NT2/D1 (cell line): ENCODE results near the gene SLC34A3.
A peak's percentile ranks its signal among the peaks of the same experiment; 100 is the strongest.
"Not testable (repeated sequence)": the region's sequence is repeated elsewhere in the genome, so short reads cannot be mapped to it uniquely, and the experiment has no call there.

ENCODE experiments used
- DNase-seq: peaks from one replicate; pipeline ENCODE4 v3.0.0-alpha.2; 2011; ENCODE audit warnings: low read depth, low spot score
- H3K27me3 ChIP-seq: 2 replicates; pipeline ENCODE4 v1.6.0; 2011; ENCODE audit warnings: mild to moderate bottlenecking; ENCODE audit not compliant: insufficient read length, insufficient read depth
- H3K36me3 ChIP-seq: 2 replicates; pipeline ENCODE4 v1.6.1; 2011; ENCODE audit warnings: mild to moderate bottlenecking, low read length, mixed read lengths; ENCODE audit not compliant: insufficient read depth, insufficient read length
- H3K4me1 ChIP-seq: 2 replicates; pipeline ENCODE4 v1.5.1; 2011; ENCODE audit not compliant: insufficient read depth, insufficient read length
- H3K4me3 ChIP-seq: 2 replicates; pipeline ENCODE4 v1.5.1; 2011; ENCODE audit warnings: low read depth; ENCODE audit not compliant: insufficient read length
- H3K9ac ChIP-seq: 2 replicates; pipeline ENCODE4 v1.6.0; 2011; ENCODE audit warnings: low read depth; ENCODE audit not compliant: insufficient read length
- H3K9me3 ChIP-seq: 2 replicates; pipeline ENCODE4 v1.5.1; 2011; ENCODE audit warnings: mild to moderate bottlenecking, low read length; ENCODE audit not compliant: insufficient read depth
- SUZ12 ChIP-seq: IDR thresholded peaks from 2 replicates; pipeline ENCODE4 v1.6.1; 2011; ENCODE audit not compliant: insufficient read length, insufficient read depth; ENCODE audit errors: extremely low read depth
- YY1 ChIP-seq: IDR thresholded peaks from 2 replicates; pipeline ENCODE4 v1.6.1; 2011; ENCODE audit not compliant: insufficient read length, insufficient read depth
- ZNF274 ChIP-seq: IDR thresholded peaks from 2 replicates; pipeline ENCODE4 v1.6.1; 2011; ENCODE audit warnings: mild to moderate bottlenecking, low read depth, low read length

SLC34A3 gene

GRCh38 chr9:137256856-137257255, 26.2 kb downstream of the SLC34A3 start:
- Histone ChIP-seq H3K9me3 (no peaks in the 10 kb centered on the region), H3K9ac (peak overlapping the region; percentile 53), H3K4me3 (peak overlapping the region; percentile 98), H3K36me3 (peaks cover 34% of the 10 kb centered on the region), H3K27me3 (no peaks in the 10 kb centered on the region), H3K4me1 (peaks cover 23% of the 10 kb centered on the region)
- no peak for DNase-seq
- no peak for TF ChIP-seq SUZ12
- no peak for TF ChIP-seq ZNF274
- no peak for TF ChIP-seq YY1

GRCh38 chr9:137262173-137262908, 31.6 kb downstream of the SLC34A3 start:
- H3K4me1 ChIP-seq, H3K4me3 ChIP-seq, DNase-seq, H3K9me3 ChIP-seq, H3K9ac ChIP-seq, H3K27me3 ChIP-seq: not testable (repeated sequence)
- H3K36me3 ChIP-seq = peaks cover 64% of the 10 kb centered on the region

DNA sequence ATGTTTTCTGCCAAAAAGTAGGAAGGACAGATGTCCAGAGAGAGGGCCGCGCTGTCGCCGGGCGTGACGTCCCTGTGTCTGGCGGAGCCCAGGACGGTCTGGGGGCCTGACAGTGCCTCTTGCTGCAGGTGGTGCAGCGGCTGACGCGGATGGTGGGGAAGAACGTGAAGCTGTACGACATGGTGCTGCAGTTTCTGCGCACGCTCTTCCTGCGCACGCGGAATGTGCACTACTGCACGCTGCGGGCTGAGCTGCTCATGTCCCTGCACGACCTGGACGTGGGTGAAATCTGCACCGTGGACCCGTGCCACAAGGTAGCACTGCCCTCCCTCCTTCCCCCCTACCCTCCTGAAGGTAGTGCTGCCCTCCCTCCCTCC, 32.2 kb downstream of the SLC34A3 start:
- DNase-seq = no peak
- no peak for TF ChIP-seq YY1
- no peak for TF ChIP-seq ZNF274
- no peak for TF ChIP-seq SUZ12
- H3K36me3 ChIP-seq = peaks cover 66% of the 10 kb centered on the region

GRCh38 chr9:137263506-137263905, 32.8 kb downstream of the SLC34A3 start:
- Histone ChIP-seq H3K9me3 (no peaks in the 10 kb centered on the region), H3K27me3 (no peaks in the 10 kb centered on the region), H3K36me3 (peaks cover 64% of the 10 kb centered on the region), H3K4me3 (no peak overlapping the region), H3K4me1 (peaks cover 9% of the 10 kb centered on the region), H3K9ac (no peak overlapping the region)
- TF ChIP-seq YY1 (no peak), SUZ12 (no peak), ZNF274 (no peak)
- DNase-seq = no peak

More for the DNA sequence above, 32.2 kb downstream of the SLC34A3 start:
- no peaks in the 10 kb centered on the region for H3K27me3 ChIP-seq
- no peak overlapping the region for H3K4me3 ChIP-seq
- no peaks in the 10 kb centered on the region for H3K9me3 ChIP-seq
- peaks cover 7% of the 10 kb centered on the region for H3K4me1 ChIP-seq
- H3K9ac ChIP-seq = peak overlapping the region; percentile 56

DNA sequence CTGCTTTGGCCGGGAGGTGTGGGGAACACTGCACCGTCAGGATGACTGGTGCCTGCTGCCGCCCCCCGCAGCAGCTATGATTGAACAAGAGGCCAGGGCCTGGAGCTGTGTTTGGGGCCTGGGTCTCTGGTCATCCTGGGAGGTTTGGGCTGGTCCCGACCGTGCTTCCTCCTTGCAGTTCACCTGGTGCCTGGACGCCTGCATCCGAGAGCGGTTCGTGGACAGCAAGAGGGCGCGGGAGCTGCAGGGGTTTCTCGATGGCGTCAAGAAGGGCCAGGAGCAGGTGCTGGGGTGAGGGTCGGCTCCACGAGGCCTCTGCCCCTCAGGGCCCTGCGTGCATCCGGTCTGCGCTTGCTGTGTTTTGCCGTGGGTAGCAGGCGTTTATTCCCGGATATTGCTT, 33.4 kb downstream of the SLC34A3 start:
- H3K4me3 ChIP-seq = no peak overlapping the region
- no peaks in the 10 kb centered on the region for H3K9me3 ChIP-seq
- DNase-seq = no peak
- no peak overlapping the region for H3K9ac ChIP-seq
- H3K27me3 ChIP-seq = no peaks in the 10 kb centered on the region
- TF ChIP-seq YY1 (no peak), SUZ12 (no peak), ZNF274 (no peak)
- peaks cover 9% of the 10 kb centered on the region for H3K4me1 ChIP-seq
- H3K36me3 ChIP-seq = peaks cover 64% of the 10 kb centered on the region

DNA sequence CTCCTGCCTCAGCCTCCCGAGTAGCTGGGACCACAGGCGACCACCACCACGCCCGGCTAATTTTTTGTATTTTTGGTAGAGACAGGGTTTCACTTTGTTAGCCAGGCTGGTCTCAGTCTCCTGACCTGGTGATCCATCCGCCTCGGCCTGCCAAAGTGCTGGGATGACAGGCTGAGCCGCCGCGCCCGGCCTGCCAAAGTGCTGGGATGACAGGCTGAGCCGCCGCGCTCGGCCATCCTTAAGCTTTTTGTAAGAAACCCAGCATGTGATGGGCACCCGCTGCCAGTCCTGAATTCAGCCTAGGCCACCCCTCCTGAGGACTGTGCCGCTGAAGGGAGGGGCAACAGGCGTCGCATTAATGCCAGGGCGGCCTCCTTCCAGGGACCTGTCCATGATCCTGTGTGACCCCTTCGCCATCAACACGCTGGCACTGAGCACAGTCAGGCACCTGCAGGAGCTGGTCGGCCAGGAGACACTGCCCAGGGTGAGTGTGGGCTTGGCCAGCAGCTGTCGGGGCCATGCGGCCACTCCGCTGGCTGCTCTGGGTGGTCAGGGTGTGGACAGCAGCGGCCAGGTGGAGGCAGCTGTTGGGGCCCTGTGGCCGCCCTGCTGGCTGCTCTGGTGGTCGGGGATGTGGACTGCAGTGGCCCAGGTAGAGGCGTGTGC, 34.9 kb downstream of the SLC34A3 start:
- Histone ChIP-seq H3K9me3 (no peaks in the 10 kb centered on the region), H3K9ac (no peak overlapping the region), H3K4me1 (peaks cover 9% of the 10 kb centered on the region), H3K27me3 (no peaks in the 10 kb centered on the region), H3K36me3 (peaks cover 73% of the 10 kb centered on the region), H3K4me3 (no peak overlapping the region)
- DNase-seq = no peak
- TF ChIP-seq SUZ12 = no peak
- TF ChIP-seq ZNF274 = no peak
- TF ChIP-seq YY1 = no peak

DNA sequence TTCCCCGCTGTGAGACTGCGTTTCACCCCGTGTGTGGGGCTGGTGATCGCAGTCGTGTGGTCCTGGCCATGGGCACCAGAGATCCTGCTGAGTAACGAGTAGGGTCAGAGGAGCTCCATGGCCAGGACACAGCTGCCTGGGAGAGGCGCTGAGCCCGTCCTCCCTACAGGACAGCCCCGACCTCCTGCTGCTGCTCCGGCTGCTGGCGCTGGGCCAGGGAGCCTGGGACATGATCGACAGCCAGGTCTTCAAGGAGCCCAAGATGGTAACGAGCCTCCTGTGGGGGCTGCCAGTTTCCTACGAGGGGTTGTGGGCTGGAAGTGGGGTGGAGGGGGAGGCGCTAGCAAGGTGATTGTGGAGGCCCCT, 35.4 kb downstream of the SLC34A3 start:
- Histone ChIP-seq H3K9ac (no peak overlapping the region), H3K9me3 (no peaks in the 10 kb centered on the region), H3K4me1 (peaks cover 12% of the 10 kb centered on the region), H3K27me3 (no peaks in the 10 kb centered on the region), H3K36me3 (peaks cover 78% of the 10 kb centered on the region), H3K4me3 (no peak overlapping the region)
- no peak for DNase-seq
- TF ChIP-seq SUZ12 (no peak), ZNF274 (no peak), YY1 (no peak)
